Ishikawa (cell line): ENCODE results near the gene RAB8A.

Source experiments
- CEBPB ChIP-seq: IDR thresholded peaks from 2 replicates; pipeline ENCODE4 v1.6.1; 2012
- CREB1 ChIP-seq: IDR thresholded peaks from 2 replicates; pipeline ENCODE4 v1.6.1; 2012; ENCODE audit warnings: low read depth
- EGR1 ChIP-seq: IDR thresholded peaks from 2 replicates; pipeline ENCODE4 v1.6.1; 2012
- EP300 ChIP-seq: IDR thresholded peaks from 2 replicates; pipeline ENCODE4 v1.6.1; 2012; ENCODE audit warnings: borderline replicate concordance
- FOXM1 ChIP-seq: IDR thresholded peaks from 2 replicates; pipeline ENCODE4 v1.6.1; 2012; ENCODE audit warnings: low read depth, borderline replicate concordance
- MAX ChIP-seq: IDR thresholded peaks from 2 replicates; pipeline ENCODE4 v1.6.1; 2012
- NFIC ChIP-seq: IDR thresholded peaks from 2 replicates; pipeline ENCODE4 v1.6.1; 2012
- RAD21 ChIP-seq: IDR thresholded peaks from 2 replicates; pipeline ENCODE4 v1.6.1; 2012; ENCODE audit warnings: low read depth
- TAF1 ChIP-seq: IDR thresholded peaks from 2 replicates; pipeline ENCODE4 v1.6.1; 2012; ENCODE audit warnings: low read depth, mild to moderate bottlenecking
- TCF12 ChIP-seq: IDR thresholded peaks from 2 replicates; pipeline ENCODE4 v1.6.1; 2012; ENCODE audit warnings: low read depth
- TEAD4 ChIP-seq: IDR thresholded peaks from 2 replicates; pipeline ENCODE4 v1.6.1; 2012
- YY1 ChIP-seq: IDR thresholded peaks from 2 replicates; pipeline ENCODE4 v1.6.1; 2012; ENCODE audit warnings: low read depth
- ZBTB7A ChIP-seq: IDR thresholded peaks from 2 replicates; pipeline ENCODE4 v1.6.1; 2012; ENCODE audit warnings: low read depth
- TF ChIP-seq, protein P1 (sequence below): IDR thresholded peaks from 2 replicates; pipeline ENCODE4 v1.6.1; 2012; ENCODE audit warnings: low read depth, mild to moderate bottlenecking
- TF ChIP-seq, protein P2 (sequence below): IDR thresholded peaks from 2 replicates; pipeline ENCODE4 v1.6.1; 2012

RAB8A gene

DNA sequence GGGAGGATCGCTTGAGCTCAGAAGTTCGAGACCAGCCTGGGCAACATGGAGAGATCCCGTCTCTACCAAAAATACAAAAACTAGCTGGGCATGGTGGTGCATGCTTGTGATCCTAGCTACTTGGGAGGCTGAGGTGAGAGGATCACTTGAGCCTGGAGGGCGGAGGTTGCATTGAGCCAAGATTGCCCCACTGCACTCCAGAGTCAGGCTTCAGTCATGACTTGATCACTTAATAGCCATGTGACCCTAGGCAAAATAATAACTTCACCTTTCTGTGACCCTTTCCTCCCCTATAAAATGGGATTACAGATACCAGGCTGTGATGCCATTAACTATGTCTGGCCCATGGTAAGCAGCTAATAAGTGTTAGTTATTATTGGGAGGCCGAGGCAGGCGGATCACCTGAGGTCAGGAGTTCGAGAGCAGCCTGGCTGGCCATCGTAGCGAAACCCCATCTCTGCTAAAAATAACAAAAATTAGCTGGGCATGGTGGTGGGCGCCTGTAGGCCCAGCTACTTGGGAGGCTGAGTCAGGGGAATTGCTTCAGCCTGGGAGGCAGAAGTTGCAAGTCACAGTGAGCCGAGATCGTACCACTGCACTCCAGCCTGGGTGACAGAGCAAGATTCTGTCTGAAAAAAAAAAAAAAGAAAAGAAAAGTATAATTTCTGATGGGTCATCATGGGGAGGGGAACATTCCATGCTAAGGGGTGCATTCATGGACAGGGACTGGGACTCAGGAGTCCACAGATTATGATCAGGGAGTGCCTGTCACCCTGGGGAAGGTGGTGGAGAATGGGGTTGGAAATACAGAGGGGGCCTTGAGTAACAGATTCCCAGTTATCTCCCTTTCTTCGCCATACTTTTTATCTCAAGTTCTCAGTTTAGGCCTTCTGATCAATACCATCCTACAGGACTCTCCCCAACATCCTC, 19.9 kb upstream of the RAB8A start:
- no peak for TF ChIP-seq ZBTB7A
- TF ChIP-seq TEAD4 = no peak
- no peak for TF ChIP-seq CEBPB

DNA sequence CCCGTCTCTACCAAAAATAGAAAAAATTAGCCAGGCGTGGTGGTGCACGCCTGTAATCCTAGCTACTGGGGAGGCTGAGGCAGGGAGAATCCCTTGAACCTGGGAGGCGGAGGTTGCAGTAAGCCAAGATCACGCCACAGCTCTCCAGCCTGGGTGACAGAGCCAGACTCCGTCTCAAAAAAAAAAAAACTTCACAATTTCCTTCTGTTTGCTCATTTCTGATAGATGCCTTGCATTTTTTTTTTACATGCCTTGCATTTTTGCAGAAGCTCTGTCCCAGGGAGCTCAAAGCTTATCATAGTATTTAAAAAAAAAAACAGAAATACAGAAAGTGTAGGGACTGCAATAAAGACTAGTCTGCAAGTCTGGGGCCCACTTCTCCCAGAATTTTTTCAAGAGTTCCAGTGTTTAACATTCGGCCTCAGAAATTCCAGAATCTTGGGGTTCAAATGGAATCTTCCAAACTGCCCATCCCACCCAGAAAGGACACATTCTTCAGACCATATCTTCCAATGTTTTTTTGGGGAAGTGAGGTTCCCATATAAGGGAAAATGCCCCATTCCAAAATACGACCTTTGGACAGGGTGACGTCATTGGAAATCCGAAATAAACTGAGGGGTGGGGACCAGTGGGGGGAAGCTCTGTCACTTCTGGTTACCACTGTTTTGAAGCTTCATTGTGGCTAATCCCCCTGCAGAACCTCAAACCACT, 17.2 kb upstream of the RAB8A start:
- TF ChIP-seq MAX (no peak), EGR1 (no peak), EP300 (no peak), ZBTB7A (no peak), CEBPB (no peak), CREB1 (no peak), YY1 (no peak), TCF12 (no peak), FOXM1 (no peak), TAF1 (no peak), TEAD4 (no peak)
- TF ChIP-seq, protein P1, sequence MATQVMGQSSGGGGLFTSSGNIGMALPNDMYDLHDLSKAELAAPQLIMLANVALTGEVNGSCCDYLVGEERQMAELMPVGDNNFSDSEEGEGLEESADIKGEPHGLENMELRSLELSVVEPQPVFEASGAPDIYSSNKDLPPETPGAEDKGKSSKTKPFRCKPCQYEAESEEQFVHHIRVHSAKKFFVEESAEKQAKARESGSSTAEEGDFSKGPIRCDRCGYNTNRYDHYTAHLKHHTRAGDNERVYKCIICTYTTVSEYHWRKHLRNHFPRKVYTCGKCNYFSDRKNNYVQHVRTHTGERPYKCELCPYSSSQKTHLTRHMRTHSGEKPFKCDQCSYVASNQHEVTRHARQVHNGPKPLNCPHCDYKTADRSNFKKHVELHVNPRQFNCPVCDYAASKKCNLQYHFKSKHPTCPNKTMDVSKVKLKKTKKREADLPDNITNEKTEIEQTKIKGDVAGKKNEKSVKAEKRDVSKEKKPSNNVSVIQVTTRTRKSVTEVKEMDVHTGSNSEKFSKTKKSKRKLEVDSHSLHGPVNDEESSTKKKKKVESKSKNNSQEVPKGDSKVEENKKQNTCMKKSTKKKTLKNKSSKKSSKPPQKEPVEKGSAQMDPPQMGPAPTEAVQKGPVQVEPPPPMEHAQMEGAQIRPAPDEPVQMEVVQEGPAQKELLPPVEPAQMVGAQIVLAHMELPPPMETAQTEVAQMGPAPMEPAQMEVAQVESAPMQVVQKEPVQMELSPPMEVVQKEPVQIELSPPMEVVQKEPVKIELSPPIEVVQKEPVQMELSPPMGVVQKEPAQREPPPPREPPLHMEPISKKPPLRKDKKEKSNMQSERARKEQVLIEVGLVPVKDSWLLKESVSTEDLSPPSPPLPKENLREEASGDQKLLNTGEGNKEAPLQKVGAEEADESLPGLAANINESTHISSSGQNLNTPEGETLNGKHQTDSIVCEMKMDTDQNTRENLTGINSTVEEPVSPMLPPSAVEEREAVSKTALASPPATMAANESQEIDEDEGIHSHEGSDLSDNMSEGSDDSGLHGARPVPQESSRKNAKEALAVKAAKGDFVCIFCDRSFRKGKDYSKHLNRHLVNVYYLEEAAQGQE = no peak

DNA sequence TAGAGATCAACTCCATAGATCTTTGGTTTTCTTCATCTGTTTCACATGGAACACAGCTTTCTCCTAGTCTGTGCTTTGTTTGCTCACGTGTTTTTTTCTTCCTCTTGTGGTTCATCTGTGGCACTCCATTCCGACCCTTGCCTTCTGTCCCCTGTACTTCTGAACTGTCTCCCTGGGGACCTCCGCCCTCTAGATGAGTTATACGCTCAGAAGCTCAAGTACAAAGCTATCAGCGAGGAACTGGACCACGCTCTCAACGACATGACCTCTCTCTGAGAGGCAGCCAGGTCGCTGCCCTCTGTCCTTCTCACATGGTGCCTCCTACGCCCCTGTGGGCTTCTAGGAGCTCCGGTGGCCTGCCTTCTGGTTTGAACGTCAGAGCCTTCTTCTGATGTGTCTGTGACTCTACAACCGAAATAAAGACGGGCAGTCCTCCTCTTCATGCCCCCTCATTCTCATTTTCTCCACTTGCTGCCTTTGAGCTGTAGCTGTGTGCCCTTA, 16.6 kb upstream of the RAB8A start:
- TF ChIP-seq FOXM1 = no peak
- no peak for TF ChIP-seq TCF12
- no peak for TF ChIP-seq ZBTB7A
- TF ChIP-seq EP300 = no peak
- TF ChIP-seq TAF1 = no peak
- TF ChIP-seq CREB1 = no peak
- no peak for TF ChIP-seq NFIC
- TF ChIP-seq CEBPB = no peak
- TF ChIP-seq YY1 = no peak
- no peak for TF ChIP-seq MAX
- TF ChIP-seq, protein P2, sequence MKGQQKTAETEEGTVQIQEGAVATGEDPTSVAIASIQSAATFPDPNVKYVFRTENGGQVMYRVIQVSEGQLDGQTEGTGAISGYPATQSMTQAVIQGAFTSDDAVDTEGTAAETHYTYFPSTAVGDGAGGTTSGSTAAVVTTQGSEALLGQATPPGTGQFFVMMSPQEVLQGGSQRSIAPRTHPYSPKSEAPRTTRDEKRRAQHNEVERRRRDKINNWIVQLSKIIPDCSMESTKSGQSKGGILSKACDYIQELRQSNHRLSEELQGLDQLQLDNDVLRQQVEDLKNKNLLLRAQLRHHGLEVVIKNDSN = no peak
- no peak for TF ChIP-seq EGR1
- TF ChIP-seq TEAD4 = no peak
- no peak for TF ChIP-seq RAD21
- TF ChIP-seq, protein P1 = no peak

DNA sequence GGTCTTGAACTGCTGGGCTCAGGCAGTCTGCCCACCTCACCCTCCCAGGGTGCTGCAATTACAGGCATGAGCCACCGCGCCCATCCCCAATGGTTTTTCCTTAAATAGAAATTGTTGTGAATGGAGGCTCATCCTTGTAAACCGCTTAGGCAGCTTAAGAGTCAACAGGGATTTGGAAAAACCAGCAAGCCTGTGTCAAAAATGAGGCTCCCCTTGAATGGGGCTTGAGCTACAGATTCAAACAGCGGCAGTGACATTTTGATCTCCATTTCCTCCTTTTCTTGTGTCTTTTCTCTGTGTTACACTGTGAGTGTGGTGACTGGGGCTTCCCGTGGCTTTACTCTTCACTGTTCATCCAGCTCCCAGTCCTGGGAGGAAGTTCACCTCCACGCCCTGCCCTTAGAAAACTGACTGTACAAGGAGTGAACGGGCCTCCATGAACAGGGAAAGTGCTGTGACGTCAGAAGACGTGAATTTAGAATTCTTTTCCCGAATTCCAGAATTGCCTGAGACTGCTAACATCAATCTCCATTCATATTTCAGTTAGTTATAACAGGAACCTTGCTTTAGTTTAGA, 15.3 kb upstream of the RAB8A start:
- TF ChIP-seq CEBPB (no peak), EGR1 (no peak)

DNA sequence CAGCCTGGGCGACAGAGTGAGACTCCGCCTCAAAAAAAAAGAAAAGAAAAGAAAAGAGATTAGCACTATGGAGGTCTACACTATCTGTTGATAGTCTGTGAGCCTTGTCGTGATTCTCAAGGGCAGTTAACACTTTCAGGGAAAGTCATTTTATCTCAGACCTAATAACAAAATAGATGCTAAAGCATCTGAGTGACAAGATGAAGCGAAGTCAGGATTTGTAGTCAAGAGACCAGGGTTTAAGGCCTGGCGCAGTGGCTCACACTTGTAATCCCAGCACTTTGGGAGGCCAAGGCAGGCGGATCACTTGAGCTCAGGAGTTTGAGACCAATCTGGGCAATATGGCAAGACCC, 13.3 kb upstream of the RAB8A start:
- TF ChIP-seq EP300 (no peak), CEBPB (no peak), FOXM1 (no peak), TCF12 (no peak)

DNA sequence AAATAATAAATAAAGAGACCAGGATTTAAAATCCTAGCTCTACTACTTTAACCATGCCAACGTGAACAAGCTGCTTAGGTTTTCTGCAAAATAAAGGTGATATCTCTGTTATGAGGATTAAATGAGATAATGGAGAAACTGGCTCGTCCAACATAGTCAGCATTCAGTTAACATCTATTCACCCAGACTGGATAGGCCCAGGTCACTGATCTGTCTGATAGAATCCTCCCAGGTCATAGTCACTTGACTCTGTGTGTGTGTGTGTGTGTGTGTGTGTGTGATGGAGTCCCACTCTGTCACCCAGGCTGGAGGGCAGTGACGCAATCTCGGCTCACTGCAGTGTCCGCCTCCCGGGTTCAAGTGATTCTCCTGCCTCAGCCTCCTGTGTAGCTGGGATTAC, 12.9 kb upstream of the RAB8A start:
- TF ChIP-seq, protein P1 = no peak
- TF ChIP-seq NFIC (no peak), YY1 (no peak), TCF12 (no peak), TAF1 (no peak), EP300 (no peak), CEBPB (no peak), ZBTB7A (no peak), RAD21 (no peak), EGR1 (no peak), FOXM1 (no peak), CREB1 (no peak), MAX (no peak), TEAD4 (no peak)
- TF ChIP-seq, protein P2 = no peak
